Measurements from ENCODE around the gene POLD3.

GRCh38 chr11:74669211-74670160 is 77.1 kb downstream of the POLD3 start:
- TF ChIP-seq YY1 (IDR thresholded peaks at IDR 0.05; ENCODE audit: insufficient read depth, insufficient read length) (no peak), ZNF274 (IDR thresholded peaks at IDR 0.05; ENCODE audit: low read depth, low read length) (no peak)

Data from NT2/D1 (cell line).